GM12878 (cell line): ENCODE measurements around the gene MTERF1.

Experiments used
- CTCF ChIP-seq, 3 experiments: IDR thresholded peaks in 2 of 3; conservative IDR thresholded peaks in 1 of 3; 2 replicates each; pipeline ENCODE4 v1.5.1; 2011; ENCODE audit warnings: low read depth in 3 of 3, low read length in 3 of 3, mild to moderate bottlenecking in 3 of 3, control low read depth in 2 of 3, moderate library complexity in 2 of 3, inconsistent platforms in 1 of 3, mixed read lengths in 1 of 3; ENCODE audit not compliant: control insufficient read depth in 2 of 3, insufficient read depth in 1 of 3; ENCODE audit errors: extremely low read depth in 1 of 3
- EED ChIP-seq: sonication (generic); IDR thresholded peaks from 2 replicates; pipeline ENCODE4 v1.6.1; 2016; ENCODE audit warnings: antibody characterized with exemption, low read depth
- ETV6 ChIP-seq, 2 experiments: fragments of 450-650 bp in 1 of 2; IDR thresholded peaks in 1 of 2; conservative IDR thresholded peaks in 1 of 2; 2 replicates each; pipeline ENCODE4 v1.6.1; 2014; ENCODE audit warnings: antibody characterized with exemption in 1 of 2, borderline replicate concordance in 1 of 2, low read depth in 1 of 2, mild to moderate bottlenecking in 1 of 2, moderate library complexity in 1 of 2
- EZH2 ChIP-seq: IDR thresholded peaks from 2 replicates; pipeline ENCODE4 v1.6.1; 2012; ENCODE audit warnings: low read depth, mild to moderate bottlenecking, control low read depth, inconsistent platforms, low read length, borderline replicate concordance; ENCODE audit not compliant: control insufficient read depth
- HDAC2 ChIP-seq: fragments of 200-600 bp; sonication (generic); IDR thresholded peaks from 2 replicates; pipeline ENCODE4 v1.6.1; 2017
- HDAC6 ChIP-seq: fragments of 200-600 bp; sonication (generic); IDR thresholded peaks from one replicate; pipeline ENCODE4 v1.8.0; 2017; ENCODE audit warnings: antibody characterized with exemption; ENCODE audit not compliant: unreplicated experiment
- NBN ChIP-seq: fragments of 450-650 bp; IDR thresholded peaks from 2 replicates; pipeline ENCODE4 v1.6.1; 2016
- POLR2A ChIP-seq: IDR thresholded peaks from 2 replicates; pipeline ENCODE4 v1.6.1; 2011; ENCODE audit warnings: low read depth, mild to moderate bottlenecking, low read length
- POLR2AphosphoS5 ChIP-seq: IDR thresholded peaks from 2 replicates; pipeline ENCODE4 v1.6.1; 2011; ENCODE audit warnings: mild to moderate bottlenecking, low read length, inconsistent platforms
- POU2F2 ChIP-seq: IDR thresholded peaks from 3 replicates; pipeline ENCODE4 v1.6.1; 2011; ENCODE audit warnings: low read depth, mild to moderate bottlenecking, low read length, borderline replicate concordance
- SUPT20H ChIP-seq: IDR thresholded peaks from 2 replicates; pipeline ENCODE4 v1.6.1; 2011; ENCODE audit warnings: low read depth, mild to moderate bottlenecking, low read length, moderate library complexity, borderline replicate concordance; ENCODE audit not compliant: control insufficient read depth
- TARDBP ChIP-seq: IDR thresholded peaks from 2 replicates; pipeline ENCODE4 v1.6.1; 2016; ENCODE audit warnings: borderline replicate concordance
- USF2 ChIP-seq: IDR thresholded peaks from 2 replicates; pipeline ENCODE4 v1.6.1; 2011; ENCODE audit warnings: low read depth, low read length, improper control_type of control experiment, borderline replicate concordance
- ZNF274 ChIP-seq: IDR thresholded peaks from one replicate; pipeline ENCODE4 v1.8.0; 2011; ENCODE audit not compliant: insufficient read length, insufficient read depth

- TF ChIP-seq HDAC6, result no peak
- no peak for TF ChIP-seq POLR2A
- TF ChIP-seq ZNF274, result no peak
- TF ChIP-seq CTCF (IDR thresholded peaks at IDR 0.05 in 2 of 3, conservative IDR thresholded peaks at IDR 0.05 in 1 of 3; ENCODE audit: control insufficient read depth in 2 of 3, extremely low read depth in 1 of 3, insufficient read depth in 1 of 3, low read depth in 3 of 3, low read length in 3 of 3), result no peak
- no peak for TF ChIP-seq ETV6 (conservative IDR thresholded peaks at IDR 0.05 in 1 of 2, IDR thresholded peaks at IDR 0.05 in 1 of 2; ENCODE audit: borderline replicate concordance in 1 of 2, low read depth in 1 of 2)
- TF ChIP-seq EZH2, result no peak
- TF ChIP-seq TARDBP, result no peak
- no peak for TF ChIP-seq HDAC2
- TF ChIP-seq NBN, result no peak
- TF ChIP-seq POLR2AphosphoS5, result no peak
- no peak for TF ChIP-seq POU2F2
- TF ChIP-seq SUPT20H, result no peak
- no peak for TF ChIP-seq USF2
- no peak for TF ChIP-seq EED
These were observed 56.3 kb downstream of the MTERF1 start for GRCh38 chr7:91824201-91824600.
